Measurements from ENCODE around the gene PDIA6.

PDIA6 gene

DNA sequence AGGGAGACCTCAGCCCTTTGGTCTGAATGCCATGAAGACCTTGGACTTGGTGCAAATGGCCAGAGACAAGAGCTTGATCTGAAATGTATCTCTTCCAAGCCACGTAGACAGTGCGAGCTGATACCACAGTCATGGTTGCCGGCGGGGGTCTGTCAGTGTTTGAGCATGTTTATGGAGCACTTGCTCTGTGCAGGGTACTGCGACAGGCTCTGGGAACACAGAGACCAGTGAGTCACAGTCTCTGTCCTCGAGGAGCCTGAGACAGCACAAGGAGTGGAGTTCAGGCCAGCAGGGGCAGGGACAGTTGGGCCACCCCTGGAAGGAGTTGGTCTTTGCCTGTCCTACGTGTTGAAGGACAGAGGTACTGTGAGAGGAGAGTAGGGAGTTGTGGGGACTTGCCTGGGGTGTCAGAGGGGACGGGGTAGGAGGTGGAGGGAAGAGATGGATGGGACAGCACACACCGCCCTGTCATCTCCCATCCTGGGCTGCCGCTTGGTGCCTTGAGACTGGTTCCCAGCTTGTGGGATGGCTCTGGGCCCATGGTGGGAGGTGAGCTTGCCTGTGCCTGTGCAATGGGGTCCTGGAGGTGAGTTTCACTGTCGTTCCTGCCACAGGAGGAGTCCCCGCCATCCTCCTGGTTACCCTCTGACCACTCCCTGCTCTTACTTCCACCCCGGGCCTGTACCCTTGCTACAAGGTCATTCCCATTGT is 51.6 kb downstream of the PDIA6 start:
- FAIRE-seq = no peak

GRCh38 chr2:10759151-10759714 is 53.4 kb downstream of the PDIA6 start:
- FAIRE-seq = no peak

DNA sequence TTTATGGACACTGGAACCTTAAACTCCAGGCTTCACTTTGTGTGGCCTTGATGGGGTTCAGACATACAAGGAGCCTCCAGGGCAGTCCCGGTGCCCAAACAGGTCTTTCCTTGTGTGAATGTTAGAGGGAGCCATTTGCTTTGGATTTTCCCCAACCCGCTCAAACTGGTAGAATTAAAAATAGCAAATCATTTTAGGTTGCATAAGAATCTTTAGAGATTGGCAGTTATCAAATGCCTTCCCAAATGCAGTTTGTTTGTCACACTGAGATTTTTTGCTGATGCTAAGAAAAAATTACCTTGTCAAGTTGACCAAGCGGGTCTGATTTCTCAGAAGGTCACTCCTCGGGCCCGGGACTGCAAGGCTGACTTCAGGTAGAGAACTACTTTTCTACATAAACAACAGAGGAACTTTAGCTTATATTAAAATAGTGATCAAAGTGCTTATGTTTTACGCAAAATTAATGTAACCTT is 54.7 kb downstream of the PDIA6 start:
- no peak for FAIRE-seq

GRCh38 chr2:10755621-10756020 is 57.0 kb downstream of the PDIA6 start:
- no peak for FAIRE-seq

DNA sequence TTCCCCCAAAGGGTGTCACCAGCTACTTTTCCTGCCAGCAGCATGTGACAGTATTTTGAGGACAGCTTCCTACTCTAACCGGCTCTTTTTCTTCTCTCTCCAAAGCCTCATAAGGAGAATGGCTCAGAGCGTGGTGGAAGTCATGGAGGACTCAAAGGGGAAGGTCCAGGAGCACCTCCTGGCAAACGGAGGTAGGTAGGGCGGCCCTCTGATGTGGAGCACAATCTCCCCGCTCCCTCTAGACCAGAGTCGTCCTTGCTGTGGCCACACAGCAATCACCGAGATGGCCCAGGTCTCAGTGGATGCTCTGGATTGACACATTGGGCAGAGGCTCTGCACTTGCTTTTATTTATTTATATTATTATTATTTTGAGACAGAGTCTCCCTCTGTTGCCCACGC is 58.7 kb downstream of the PDIA6 start:
- no peak for FAIRE-seq

- FAIRE-seq = no peak
These were observed 59.4 kb downstream of the PDIA6 start for GRCh38 chr2:10753156-10753555.

DNA sequence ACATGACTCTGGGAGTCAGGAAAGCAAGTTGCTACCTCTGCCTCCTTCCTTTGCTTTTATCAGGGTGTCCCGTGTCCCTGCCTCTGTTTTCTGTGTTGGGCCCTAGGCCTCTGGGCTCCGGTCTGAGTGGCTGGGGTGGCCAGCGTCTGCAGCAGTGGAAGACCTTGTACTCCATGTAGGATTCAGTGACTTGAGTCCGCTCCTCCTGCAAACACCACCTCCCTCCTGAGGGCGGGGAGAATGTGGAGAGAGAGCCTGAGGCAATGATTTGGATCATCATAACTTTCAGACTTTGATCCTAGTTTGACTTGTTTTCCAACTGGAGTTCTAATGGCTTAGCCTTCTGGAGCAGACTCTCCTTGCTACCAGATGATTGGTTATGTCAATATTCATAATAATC is 60.3 kb downstream of the PDIA6 start:
- FAIRE-seq = no peak

DNA sequence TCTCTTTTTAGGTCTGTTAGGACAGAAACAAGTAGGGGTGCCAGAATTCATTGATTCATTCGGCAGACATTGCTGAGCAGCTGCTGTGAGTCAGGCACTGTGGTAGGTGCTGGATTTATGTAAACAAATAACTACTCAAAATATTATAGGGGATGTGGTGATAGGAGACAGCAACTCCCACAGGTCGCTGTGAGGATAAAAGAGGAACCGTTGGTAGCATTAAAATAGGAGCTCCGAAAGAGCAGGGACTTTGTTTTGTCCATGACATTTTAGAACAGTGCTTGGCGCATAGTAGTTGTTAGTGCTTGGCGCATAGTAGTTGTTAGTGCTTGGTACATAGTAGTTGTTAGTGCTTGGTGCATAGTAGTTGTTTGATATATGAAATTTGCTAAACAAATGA is 62.0 kb downstream of the PDIA6 start:
- no peak for FAIRE-seq

DNA sequence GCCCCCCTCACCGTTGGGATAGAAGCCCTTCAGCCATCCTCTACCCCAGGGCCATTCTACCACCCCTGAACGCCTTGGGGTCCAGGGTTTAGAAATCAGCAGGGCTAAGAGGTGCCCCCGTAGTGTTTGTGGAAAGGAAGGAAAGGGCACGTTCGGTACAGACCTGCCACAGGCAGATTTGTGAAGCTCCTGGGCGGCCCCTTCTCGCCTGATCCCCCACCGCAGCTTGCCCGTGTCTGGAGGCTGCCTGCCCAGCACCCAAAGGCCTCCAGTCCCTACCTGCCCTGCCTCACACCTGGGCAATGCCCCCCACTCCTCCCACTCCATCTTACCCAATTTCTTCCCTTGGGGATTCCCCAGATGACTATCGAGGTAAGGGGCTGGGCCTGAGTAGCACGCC is 69.9 kb downstream of the PDIA6 start:
- no peak for FAIRE-seq

DNA sequence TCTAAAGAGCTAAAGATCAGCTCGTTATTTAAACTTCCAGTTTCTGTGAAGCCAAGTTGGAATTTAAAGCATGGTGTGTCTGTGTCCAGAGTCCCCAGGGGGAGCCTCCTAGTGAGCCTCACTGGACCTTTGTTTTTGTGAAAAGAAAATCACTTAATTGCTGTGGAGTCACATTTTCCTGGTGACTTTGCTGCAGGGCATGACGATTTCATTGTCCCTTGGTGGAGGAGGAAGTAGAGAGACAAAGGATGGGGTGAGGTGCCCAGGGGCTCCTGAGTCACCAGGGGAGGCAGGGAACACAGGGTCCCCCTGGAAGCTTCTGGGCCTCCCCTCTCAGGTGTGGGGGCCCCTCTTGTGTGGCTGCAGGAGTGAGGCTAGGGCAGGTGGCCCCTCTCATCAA is 71.4 kb downstream of the PDIA6 start:
- no peak for FAIRE-seq

DNA sequence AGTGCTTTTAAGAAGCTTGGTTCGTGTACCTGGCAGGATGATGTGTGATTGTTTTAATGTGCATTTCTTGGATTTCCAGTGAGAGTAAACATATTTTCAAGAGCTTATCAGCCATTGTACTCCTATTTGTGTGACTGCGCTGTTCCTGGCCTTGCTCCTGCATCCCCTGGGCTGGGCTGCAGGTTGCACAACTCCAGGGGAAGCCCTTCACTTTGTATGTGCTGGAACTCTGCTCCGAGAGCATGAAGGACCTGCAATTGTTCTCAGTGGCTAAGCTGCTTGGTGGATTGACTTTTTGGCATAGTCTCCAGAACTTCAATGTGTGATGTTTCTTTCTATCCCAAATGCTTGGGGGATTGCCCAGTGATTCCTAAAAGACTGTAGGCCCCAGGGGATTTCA is 72.4 kb downstream of the PDIA6 start:
- no peak for FAIRE-seq

GRCh38 chr2:10738192-10738591 is 74.4 kb downstream of the PDIA6 start:
- FAIRE-seq = no peak

- FAIRE-seq = no peak
These were observed 78.6 kb downstream of the PDIA6 start for GRCh38 chr2:10733980-10734379.

DNA sequence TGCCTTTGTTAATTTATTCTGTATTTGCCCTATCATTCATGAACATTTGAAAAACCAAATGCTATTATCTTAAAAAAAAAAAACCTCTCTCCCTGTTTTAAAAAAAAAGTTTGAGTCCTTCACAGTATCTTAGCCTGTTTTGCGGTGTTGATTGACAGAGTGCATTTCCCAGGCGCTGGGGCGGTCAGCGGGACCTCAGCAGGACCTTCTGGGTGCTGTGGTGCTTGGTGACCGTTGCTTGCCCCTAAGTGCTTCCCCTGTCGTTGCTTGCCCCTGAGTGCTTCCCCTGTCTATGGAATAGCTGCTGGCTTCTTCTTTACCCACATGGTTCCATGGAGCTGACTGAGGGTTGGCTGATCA is 79.0 kb downstream of the PDIA6 start:
- FAIRE-seq = no peak

All from endometrium (tissue), 2 donors.